ENCODE data around the gene BPIFB4. TPM values are rescaled to one million over a fixed set of nuclear protein-coding genes. Genes with fewer than 3 reads are reported as not detected.
"Not testable (repeated sequence)": the region's sequence is repeated elsewhere in the genome, so short reads cannot be mapped to it uniquely, and the experiment has no call there.

The BPIFB4 gene
- total RNA-seq, 4 donors from 2014 or later: not detected

GRCh38 chr20:33034901-33035492 is 44.4 kb upstream of the BPIFB4 start:
- DNase-seq (ENCODE audit: low spot score): no peak
- no peak for TF ChIP-seq CTCF (IDR thresholded peaks at IDR 0.05)
- ATAC-seq (ENCODE audit: low FRiP score): no peak

- no peak for ATAC-seq (ENCODE audit: low FRiP score)
- TF ChIP-seq CTCF (IDR thresholded peaks at IDR 0.05): no peak
- no peak for DNase-seq (ENCODE audit: low spot score)
Observed at GRCh38 chr20:33037456-33037855, 42.0 kb upstream of the BPIFB4 start.

- no peak for TF ChIP-seq CTCF (IDR thresholded peaks at IDR 0.05)
- DNase-seq (ENCODE audit: low spot score): no peak
Observed at GRCh38 chr20:33038243-33038642, 41.2 kb upstream of the BPIFB4 start.

GRCh38 chr20:33042430-33042829 is 37.0 kb upstream of the BPIFB4 start:
- ATAC-seq (ENCODE audit: low FRiP score) (no peak), DNase-seq (ENCODE audit: low spot score) (no peak)
- no peak for TF ChIP-seq CTCF (IDR thresholded peaks at IDR 0.05)

More at GRCh38 chr20:33038243-33038642, 41.2 kb upstream of the BPIFB4 start:
- ATAC-seq (ENCODE audit: low FRiP score): no peak

GRCh38 chr20:33042983-33043730 is 36.3 kb upstream of the BPIFB4 start:
- ATAC-seq (ENCODE audit: low FRiP score) (no peak), DNase-seq (ENCODE audit: low spot score) (no peak)
- TF ChIP-seq CTCF (IDR thresholded peaks at IDR 0.05): no peak

- no peak for DNase-seq (ENCODE audit: low spot score)
- no peak for TF ChIP-seq CTCF (IDR thresholded peaks at IDR 0.05)
- ATAC-seq (ENCODE audit: low FRiP score): no peak
Observed at GRCh38 chr20:33043731-33044181, 35.7 kb upstream of the BPIFB4 start.

GRCh38 chr20:33045129-33045721 is 34.2 kb upstream of the BPIFB4 start:
- not testable (repeated sequence) for ATAC-seq (ENCODE audit: low FRiP score); DNase-seq (ENCODE audit: low spot score)
